GM12875 (cell line): ENCODE data around the gene HOXB4.

Experiments used
- H3K4me3 ChIP-seq: one replicate; pipeline ENCODE4 v1.5.1; 2011; ENCODE audit warnings: low read depth, low read length, control low read depth
- TF ChIP-seq, protein P1 (sequence below): IDR thresholded peaks from 2 replicates; pipeline ENCODE4 v1.5.1; 2011; ENCODE audit warnings: low read depth, mild to moderate bottlenecking, control low read depth, inconsistent platforms, low read length, moderate library complexity, borderline replicate concordance; ENCODE audit not compliant: insufficient read depth

The HOXB4 gene

GRCh38 chr17:48597778-48598631 lies 19.9 kb upstream of the HOXB4 start:
- TF ChIP-seq, protein P1, sequence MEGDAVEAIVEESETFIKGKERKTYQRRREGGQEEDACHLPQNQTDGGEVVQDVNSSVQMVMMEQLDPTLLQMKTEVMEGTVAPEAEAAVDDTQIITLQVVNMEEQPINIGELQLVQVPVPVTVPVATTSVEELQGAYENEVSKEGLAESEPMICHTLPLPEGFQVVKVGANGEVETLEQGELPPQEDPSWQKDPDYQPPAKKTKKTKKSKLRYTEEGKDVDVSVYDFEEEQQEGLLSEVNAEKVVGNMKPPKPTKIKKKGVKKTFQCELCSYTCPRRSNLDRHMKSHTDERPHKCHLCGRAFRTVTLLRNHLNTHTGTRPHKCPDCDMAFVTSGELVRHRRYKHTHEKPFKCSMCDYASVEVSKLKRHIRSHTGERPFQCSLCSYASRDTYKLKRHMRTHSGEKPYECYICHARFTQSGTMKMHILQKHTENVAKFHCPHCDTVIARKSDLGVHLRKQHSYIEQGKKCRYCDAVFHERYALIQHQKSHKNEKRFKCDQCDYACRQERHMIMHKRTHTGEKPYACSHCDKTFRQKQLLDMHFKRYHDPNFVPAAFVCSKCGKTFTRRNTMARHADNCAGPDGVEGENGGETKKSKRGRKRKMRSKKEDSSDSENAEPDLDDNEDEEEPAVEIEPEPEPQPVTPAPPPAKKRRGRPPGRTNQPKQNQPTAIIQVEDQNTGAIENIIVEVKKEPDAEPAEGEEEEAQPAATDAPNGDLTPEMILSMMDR, result no peak
- H3K4me3 ChIP-seq, result peak overlapping the region; percentile 52

GRCh38 chr17:48597528-48597777 lies 19.3 kb upstream of the HOXB4 start:
- TF ChIP-seq, protein P1, result no peak
- H3K4me3 ChIP-seq, result peak overlapping the region; percentile 52

GRCh38 chr17:48596735-48597527 lies 18.8 kb upstream of the HOXB4 start:
- TF ChIP-seq, protein P1, result no peak
- peak overlapping the region; percentile 52 for H3K4me3 ChIP-seq

DNA sequence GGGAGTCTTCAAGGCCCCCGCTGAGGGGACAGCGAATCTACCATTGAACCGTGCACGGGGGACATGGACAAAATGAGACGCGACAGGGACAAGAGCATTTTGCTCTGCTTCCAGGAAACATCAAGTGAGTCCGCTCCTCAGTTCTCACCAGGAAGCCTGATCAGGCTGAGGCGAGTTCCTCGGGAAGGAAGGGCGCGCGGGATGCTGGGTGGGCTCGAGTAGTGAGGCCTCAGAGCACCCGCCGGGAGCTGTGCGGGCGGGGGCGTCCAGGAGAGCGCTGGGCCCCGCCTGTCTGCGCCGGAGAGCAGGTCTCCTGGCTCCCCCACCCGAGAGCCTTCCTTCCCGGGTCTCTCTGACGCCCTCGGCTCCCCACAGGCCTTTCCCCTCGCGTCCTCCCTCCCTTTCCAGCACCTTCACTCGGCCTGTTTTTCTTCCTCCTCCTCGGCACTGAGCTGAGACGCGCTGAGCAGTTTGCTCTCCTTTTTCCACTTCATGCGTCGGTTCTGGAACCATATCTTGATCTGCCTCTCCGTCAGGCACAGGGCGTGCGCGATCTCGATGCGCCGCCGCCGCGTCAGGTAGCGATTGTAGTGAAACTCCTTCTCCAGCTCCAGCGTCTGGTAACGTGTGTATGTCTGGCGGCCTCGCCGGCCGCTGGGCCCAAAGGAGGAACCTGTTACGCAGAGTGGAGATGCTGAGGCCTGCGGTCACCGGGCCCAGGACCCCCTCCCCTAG lies 18.0 kb upstream of the HOXB4 start:
- TF ChIP-seq, protein P1, result no peak
- peak overlapping the region; percentile 0 for H3K4me3 ChIP-seq

DNA sequence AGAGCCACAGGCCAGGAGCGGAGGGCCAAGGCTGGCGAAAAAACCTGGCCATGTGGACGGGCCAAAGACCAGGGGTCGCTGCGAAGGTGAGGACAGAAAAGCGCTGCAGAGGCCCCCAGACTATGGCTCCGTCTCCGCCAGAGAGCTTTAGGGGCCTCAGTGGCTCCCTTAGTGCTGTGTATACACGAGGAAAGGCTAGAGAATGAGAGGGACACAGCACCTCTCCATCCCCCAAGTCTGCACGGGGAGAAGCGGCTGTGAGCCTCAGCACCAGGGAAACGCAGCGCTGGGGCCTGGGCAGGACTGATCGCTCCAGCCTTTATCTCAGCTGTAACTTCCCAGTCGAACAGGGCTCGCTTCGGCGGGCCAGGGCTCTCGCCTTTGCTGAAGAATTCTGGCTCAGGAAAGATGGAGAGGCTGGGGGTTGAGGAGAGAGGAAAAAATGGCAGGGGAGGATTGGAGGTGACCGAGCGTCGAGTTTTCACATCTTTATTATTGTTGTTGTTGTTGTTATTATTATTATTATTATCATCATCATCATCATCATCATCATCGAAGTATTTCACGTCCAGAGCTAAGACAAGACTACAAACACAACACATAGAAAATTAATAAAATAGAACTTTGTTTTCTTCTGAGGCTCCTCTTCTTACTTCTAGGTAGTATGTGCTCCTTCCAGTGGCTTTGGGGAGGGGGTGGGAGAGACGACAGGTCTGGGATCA lies 17.3 kb upstream of the HOXB4 start:
- TF ChIP-seq, protein P1, result no peak
- H3K4me3 ChIP-seq, result no peak overlapping the region

GRCh38 chr17:48594538-48595277 lies 16.6 kb upstream of the HOXB4 start:
- TF ChIP-seq, protein P1, result no peak
- no peak overlapping the region for H3K4me3 ChIP-seq
